ENCODE data around the gene CLTA.
"Not testable (repeated sequence)": the region's sequence is repeated elsewhere in the genome, so short reads cannot be mapped to it uniquely, and the experiment has no call there.

DNA sequence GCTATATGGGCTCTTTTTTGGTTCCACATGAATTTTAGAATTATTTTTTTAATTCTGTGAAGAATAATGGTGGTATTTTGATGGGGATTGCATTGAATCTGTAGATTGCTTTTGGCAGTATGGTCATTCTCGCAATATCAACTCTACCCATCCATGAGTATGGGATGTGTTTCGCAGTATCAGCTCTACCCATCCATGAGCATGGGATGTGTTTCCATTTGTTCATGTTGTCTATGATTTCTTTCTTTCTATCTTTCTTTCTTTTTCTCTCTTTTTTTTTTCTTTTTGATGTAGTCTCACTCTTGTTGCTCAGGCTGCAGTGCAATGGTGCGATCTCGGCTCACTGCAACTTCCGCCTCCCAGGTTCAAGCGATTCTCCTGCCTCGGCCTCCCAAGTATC is 48.5 kb downstream of the CLTA start:
- not testable (repeated sequence) for TF ChIP-seq POLR2A, POLR2AphosphoS5 (IDR thresholded peaks at IDR 0.05)
- TF ChIP-seq, protein P1, sequence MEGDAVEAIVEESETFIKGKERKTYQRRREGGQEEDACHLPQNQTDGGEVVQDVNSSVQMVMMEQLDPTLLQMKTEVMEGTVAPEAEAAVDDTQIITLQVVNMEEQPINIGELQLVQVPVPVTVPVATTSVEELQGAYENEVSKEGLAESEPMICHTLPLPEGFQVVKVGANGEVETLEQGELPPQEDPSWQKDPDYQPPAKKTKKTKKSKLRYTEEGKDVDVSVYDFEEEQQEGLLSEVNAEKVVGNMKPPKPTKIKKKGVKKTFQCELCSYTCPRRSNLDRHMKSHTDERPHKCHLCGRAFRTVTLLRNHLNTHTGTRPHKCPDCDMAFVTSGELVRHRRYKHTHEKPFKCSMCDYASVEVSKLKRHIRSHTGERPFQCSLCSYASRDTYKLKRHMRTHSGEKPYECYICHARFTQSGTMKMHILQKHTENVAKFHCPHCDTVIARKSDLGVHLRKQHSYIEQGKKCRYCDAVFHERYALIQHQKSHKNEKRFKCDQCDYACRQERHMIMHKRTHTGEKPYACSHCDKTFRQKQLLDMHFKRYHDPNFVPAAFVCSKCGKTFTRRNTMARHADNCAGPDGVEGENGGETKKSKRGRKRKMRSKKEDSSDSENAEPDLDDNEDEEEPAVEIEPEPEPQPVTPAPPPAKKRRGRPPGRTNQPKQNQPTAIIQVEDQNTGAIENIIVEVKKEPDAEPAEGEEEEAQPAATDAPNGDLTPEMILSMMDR (IDR thresholded peaks at IDR 0.05) = not testable (repeated sequence)
